ENCODE data around the gene EZH1.

Gene EZH1

DNA sequence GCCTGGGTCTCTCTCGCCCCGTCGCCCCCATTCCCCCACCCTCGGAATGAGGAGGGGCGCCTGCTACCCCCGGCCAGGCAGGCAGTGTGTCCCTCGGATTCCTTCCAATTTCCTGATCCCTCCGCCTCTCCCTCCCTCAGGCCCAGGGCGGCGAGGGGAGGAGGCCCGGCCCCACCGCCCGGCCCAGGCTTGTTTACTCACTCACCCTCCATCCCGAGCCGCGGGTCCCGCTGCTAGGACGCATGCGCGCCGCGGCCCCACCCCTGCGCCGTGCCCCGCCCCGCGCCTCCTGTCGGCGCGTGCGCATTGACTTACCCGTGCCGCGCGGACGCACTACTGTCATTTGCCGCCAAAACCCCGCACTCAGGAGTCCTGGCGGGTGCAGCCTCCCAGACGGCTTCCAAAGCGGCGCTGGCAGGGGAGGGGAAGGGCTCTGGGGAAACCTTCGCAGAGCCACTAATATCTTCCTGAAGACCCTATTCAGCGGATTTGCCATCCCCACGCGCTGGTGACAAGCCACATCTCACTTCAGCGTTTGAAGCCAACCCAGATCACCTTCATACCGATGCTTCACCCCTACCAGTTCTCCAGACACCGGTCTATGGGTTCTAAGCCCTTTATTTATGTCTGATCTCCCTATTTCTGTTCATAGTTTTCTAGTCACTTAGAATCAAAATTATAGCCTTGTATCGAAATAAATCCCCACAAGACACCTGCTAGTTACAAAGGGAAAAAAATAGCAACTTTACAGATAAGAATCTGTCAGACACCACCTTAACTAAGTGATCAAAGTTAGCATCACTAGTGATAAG lies at the start of gene EZH1:
TSS of gene EZH1 (minus strand) at position 235 of the 812 bp plus-strand sequence. CDS start 16,099 bp downstream, outside the sequence.
- Mint-ChIP-seq H3K27me3 (ENCODE audit: low read depth, poor library complexity) (peaks cover 18% of the 10 kb centered on the region), H3K36me3 (ENCODE audit: low read depth) (peaks cover 8% of the 10 kb centered on the region), H3K27ac (peak within 1 kb of the TSS; percentile 89), H3K4me3 (peak within 1 kb of the TSS; percentile 90), H3K4me1 (peaks cover 43% of the 10 kb centered on the region), H3K9me3 (peaks cover 9% of the 10 kb centered on the region)
- peak; percentile 93 for DNase-seq
- TF ChIP-seq, protein P1, sequence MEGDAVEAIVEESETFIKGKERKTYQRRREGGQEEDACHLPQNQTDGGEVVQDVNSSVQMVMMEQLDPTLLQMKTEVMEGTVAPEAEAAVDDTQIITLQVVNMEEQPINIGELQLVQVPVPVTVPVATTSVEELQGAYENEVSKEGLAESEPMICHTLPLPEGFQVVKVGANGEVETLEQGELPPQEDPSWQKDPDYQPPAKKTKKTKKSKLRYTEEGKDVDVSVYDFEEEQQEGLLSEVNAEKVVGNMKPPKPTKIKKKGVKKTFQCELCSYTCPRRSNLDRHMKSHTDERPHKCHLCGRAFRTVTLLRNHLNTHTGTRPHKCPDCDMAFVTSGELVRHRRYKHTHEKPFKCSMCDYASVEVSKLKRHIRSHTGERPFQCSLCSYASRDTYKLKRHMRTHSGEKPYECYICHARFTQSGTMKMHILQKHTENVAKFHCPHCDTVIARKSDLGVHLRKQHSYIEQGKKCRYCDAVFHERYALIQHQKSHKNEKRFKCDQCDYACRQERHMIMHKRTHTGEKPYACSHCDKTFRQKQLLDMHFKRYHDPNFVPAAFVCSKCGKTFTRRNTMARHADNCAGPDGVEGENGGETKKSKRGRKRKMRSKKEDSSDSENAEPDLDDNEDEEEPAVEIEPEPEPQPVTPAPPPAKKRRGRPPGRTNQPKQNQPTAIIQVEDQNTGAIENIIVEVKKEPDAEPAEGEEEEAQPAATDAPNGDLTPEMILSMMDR (IDR thresholded peaks at IDR 0.05) = no peak

DNA sequence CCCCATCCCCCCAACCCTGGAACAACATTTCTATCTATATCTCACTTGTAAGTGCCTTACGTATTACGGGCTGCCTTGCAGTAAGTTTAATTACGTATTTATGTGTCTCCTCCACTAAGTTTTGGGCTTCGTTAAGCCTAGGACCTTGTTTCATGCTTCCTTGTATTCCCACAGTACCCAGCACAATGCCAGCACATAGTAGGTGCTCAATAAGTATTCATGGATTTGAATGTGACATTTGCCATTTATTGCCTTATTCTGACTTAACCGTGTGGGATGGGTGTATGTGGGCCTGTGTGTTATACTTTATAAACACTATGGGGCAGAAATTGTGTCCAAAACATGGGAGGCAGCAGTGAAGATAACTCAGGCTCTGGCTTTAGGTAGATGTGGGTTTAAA lies 47.7 kb upstream of the EZH1 start:
- no peak for DNase-seq
- H3K36me3 Mint-ChIP-seq (ENCODE audit: low read depth) = peaks cover 29% of the 10 kb centered on the region
- H3K27ac Mint-ChIP-seq = no peak overlapping the region
- TF ChIP-seq, protein P1 (IDR thresholded peaks at IDR 0.05) = no peak
- H3K27me3 Mint-ChIP-seq (ENCODE audit: low read depth, poor library complexity) = peaks cover 32% of the 10 kb centered on the region
- H3K9me3 Mint-ChIP-seq = no peaks in the 10 kb centered on the region
- no peak overlapping the region for H3K4me3 Mint-ChIP-seq
- H3K4me1 Mint-ChIP-seq = peaks cover 17% of the 10 kb centered on the region

DNA sequence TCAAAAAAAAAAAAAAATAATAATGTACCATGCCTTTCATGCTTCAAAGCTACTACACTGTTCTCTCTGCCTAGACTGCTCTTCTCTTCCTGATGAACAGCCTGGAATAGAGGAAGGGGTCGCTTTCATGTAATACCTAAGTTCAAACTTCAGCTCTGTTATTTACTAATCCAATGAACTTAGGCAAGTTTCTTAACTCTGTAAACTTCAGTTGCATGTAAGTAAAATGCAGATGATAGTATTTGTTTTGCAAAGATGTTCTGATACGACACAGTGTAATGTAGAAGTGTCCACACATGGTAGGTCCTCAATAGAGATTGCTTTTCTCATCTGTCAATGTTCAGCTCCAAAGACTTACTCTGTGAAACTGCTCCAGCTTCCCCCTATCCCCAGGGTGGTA lies 47.1 kb upstream of the EZH1 start:
- no peak overlapping the region for H3K27ac Mint-ChIP-seq
- H3K4me1 Mint-ChIP-seq = peaks cover 11% of the 10 kb centered on the region
- TF ChIP-seq, protein P1 (IDR thresholded peaks at IDR 0.05) = no peak
- peaks cover 28% of the 10 kb centered on the region for H3K36me3 Mint-ChIP-seq (ENCODE audit: low read depth)
- H3K9me3 Mint-ChIP-seq = no peaks in the 10 kb centered on the region
- no peak overlapping the region for H3K4me3 Mint-ChIP-seq
- H3K27me3 Mint-ChIP-seq (ENCODE audit: low read depth, poor library complexity) = peaks cover 37% of the 10 kb centered on the region
- DNase-seq = no peak

DNA sequence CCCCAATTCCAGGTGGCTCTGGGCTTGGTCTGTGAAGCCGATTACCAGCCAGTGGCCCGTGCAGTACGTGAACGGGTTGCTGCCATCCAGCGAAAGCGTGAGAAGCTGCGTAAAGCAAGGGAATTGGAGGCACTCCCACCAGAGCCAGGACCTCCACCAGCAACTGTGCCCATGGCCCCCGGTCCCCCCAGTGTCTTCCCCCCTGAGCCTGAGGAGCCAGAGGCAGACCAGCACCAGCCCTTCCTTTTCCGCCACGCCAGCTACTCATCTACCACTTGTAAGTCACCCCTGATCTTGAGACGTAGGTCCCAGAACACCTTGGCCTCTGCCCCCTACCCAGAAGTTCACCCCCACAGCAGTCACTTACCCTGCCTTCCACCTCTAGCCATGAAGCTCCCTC lies 42.4 kb upstream of the EZH1 start:
- DNase-seq = no peak
- TF ChIP-seq, protein P1 (IDR thresholded peaks at IDR 0.05) = no peak
- H3K36me3 Mint-ChIP-seq (ENCODE audit: low read depth) = no peaks in the 10 kb centered on the region
- no peak overlapping the region for H3K4me3 Mint-ChIP-seq
- H3K27ac Mint-ChIP-seq = no peak overlapping the region
- peaks cover 16% of the 10 kb centered on the region for H3K4me1 Mint-ChIP-seq
- no peaks in the 10 kb centered on the region for H3K9me3 Mint-ChIP-seq
- peaks cover 71% of the 10 kb centered on the region for H3K27me3 Mint-ChIP-seq (ENCODE audit: low read depth, poor library complexity)

DNA sequence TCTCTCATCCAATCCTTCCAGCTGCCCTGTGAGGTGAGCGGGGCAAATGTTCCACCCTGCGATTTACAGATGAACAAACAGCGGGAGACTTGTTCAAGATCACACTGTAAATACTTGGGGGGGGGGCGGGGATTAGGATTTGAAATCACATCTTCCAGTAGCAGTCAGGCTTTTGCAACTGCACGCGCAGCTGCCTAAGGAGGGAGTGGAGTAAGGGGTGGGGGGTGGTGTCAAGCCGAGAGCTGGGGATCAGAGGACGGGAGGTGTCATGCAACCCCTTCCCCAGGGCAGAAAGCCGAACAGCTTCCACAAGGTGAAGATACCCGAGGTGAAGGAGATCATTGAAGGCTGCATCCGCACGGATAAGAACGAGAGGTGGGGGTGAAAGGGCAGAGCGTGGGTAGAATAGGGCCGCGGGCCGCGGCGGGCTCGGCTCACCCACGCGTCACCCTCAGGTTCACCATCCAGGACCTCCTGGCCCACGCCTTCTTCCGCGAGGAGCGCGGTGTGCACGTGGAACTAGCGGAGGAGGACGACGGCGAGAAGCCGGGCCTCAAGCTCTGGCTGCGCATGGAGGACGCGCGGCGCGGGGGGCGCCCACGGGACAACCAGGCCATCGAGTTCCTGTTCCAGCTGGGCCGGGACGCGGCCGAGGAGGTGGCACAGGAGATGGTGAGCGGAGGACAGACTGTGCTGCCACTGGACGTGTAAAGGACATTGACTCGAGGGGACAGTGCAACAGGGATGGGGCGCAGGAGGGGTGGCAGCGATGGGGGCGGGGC lies 40.2 kb upstream of the EZH1 start:
- peaks cover 76% of the 10 kb centered on the region for H3K27me3 Mint-ChIP-seq (ENCODE audit: low read depth, poor library complexity)
- H3K4me1 Mint-ChIP-seq = peaks cover 25% of the 10 kb centered on the region
- H3K4me3 Mint-ChIP-seq = no peak overlapping the region
- no peak overlapping the region for H3K27ac Mint-ChIP-seq
- no peaks in the 10 kb centered on the region for H3K36me3 Mint-ChIP-seq (ENCODE audit: low read depth)
- no peaks in the 10 kb centered on the region for H3K9me3 Mint-ChIP-seq
- TF ChIP-seq, protein P1 (IDR thresholded peaks at IDR 0.05) = no peak
- no peak for DNase-seq
